IMR-90 (cell line): ENCODE results near the gene ISOC1. TPM values are rescaled to one million over a fixed set of nuclear protein-coding genes. Genes with fewer than 3 reads are reported as not detected.

Source experiments
- ATAC-seq: fragments of 200-7000 bp; cut with Tn5 transposase; 2 replicates; pipeline ENCODE4 v1.9.1; 2020; ENCODE audit warnings: low read depth, mild to moderate bottlenecking, moderate library complexity
- BruUV-seq: library from RNA; stranded (reverse); fragments of 400-500 nt; replicated peaks from 2 replicates; lab custom pipeline; 2021; lab: Mats Ljungman, UMichigan
- CTCF ChIA-PET: fragments of 300-600 bp; formaldehyde crosslinking; extraction: SDS; loops from one replicate; lab custom pipeline; 2021; ENCODE audit warnings: antibody characterized with exemption; lab: Yijun Ruan, JAX
- POLR2A ChIA-PET: fragments of 300-600 bp; sonication (Branson Sonifier 250); formaldehyde crosslinking; loops from one replicate; lab custom pipeline; 2022; ENCODE audit warnings: antibody characterized with exemption; ENCODE audit not compliant: unreplicated experiment; lab: Charles Lee
- DNase-seq: peaks from one replicate; pipeline ENCODE4 v3.0.0; 2013
- H2AFZ ChIP-seq: replicated peaks from 2 replicates; pipeline ENCODE3; 2013; ENCODE audit warnings: low read length, mild to moderate bottlenecking; ENCODE audit not compliant: poor library complexity
- H2AK5ac ChIP-seq: 2 replicates; pipeline ENCODE4 v1.6.1; 2013; ENCODE audit warnings: low read depth, low read length, inconsistent platforms
- H2AK9ac ChIP-seq: replicated peaks from 2 replicates; pipeline ENCODE3; 2013; ENCODE audit warnings: mild to moderate bottlenecking, low read depth, low read length, moderate library complexity; ENCODE audit not compliant: poor library complexity
- H2BK120ac ChIP-seq: 2 replicates; pipeline ENCODE4 v1.6.1; 2013; ENCODE audit warnings: low read depth, low read length, inconsistent platforms
- H2BK15ac ChIP-seq: 3 replicates; pipeline ENCODE4 v1.6.1; 2013; ENCODE audit warnings: low read depth, low read length, inconsistent platforms
- H2BK20ac ChIP-seq: 2 replicates; pipeline ENCODE4 v1.6.1; 2013; ENCODE audit warnings: low read depth, mild to moderate bottlenecking, inconsistent platforms, low read length, moderate library complexity
- H2BK5ac ChIP-seq: 2 replicates; pipeline ENCODE4 v1.6.1; 2013; ENCODE audit warnings: mild to moderate bottlenecking, low read depth, low read length, inconsistent platforms; ENCODE audit not compliant: poor library complexity, severe bottlenecking
- H3K14ac ChIP-seq: replicated peaks from 2 replicates; pipeline ENCODE4 v1.6.1; 2013; ENCODE audit warnings: low read depth, low read length, inconsistent platforms
- H3K18ac ChIP-seq: 2 replicates; pipeline ENCODE4 v1.6.1; 2013; ENCODE audit warnings: low read depth, low read length, control low read depth
- H3K23ac ChIP-seq: 2 replicates; pipeline ENCODE4 v1.6.1; 2013; ENCODE audit warnings: low read depth, low read length, inconsistent platforms
- H3K27ac ChIP-seq: 2 replicates; pipeline ENCODE4 v1.5.1; 2013; ENCODE audit warnings: mild to moderate bottlenecking, control low read depth, low read length; ENCODE audit not compliant: insufficient read depth
- H3K27me3 ChIP-seq: 2 replicates; pipeline ENCODE4 v1.6.1; 2013; ENCODE audit warnings: low read length; ENCODE audit not compliant: control insufficient read depth, insufficient read depth
- H3K36me3 ChIP-seq: 2 replicates; pipeline ENCODE4 v1.6.1; 2013; ENCODE audit warnings: low read length, mixed read lengths; ENCODE audit not compliant: control insufficient read depth, insufficient read depth
- H3K4ac ChIP-seq: 2 replicates; pipeline ENCODE4 v1.6.1; 2013; ENCODE audit warnings: low read depth, low read length, inconsistent platforms
- H3K4me1 ChIP-seq: 2 replicates; pipeline ENCODE4 v1.6.1; 2013; ENCODE audit warnings: low read length, mixed read lengths; ENCODE audit not compliant: control insufficient read depth, insufficient read depth
- H3K4me2 ChIP-seq: 2 replicates; pipeline ENCODE4 v1.6.1; 2013; ENCODE audit warnings: low read depth, mild to moderate bottlenecking, control low read depth, low read length, moderate library complexity
- H3K4me3 ChIP-seq: 2 replicates; pipeline ENCODE4 v1.5.1; 2013; ENCODE audit warnings: low read depth, mild to moderate bottlenecking, control low read depth, low read length, moderate library complexity; ENCODE audit not compliant: insufficient read depth
- H3K56ac ChIP-seq: 2 replicates; pipeline ENCODE4 v1.6.1; 2013; ENCODE audit warnings: low read length, inconsistent platforms; ENCODE audit not compliant: insufficient read depth; ENCODE audit errors: extremely low read depth
- H3K79me1 ChIP-seq, 2 experiments: 2 replicates each; pipeline ENCODE4 v1.6.1; 2013; ENCODE audit warnings: low read length in 2 of 2, inconsistent platforms in 1 of 2, low read depth in 1 of 2
- H3K9ac ChIP-seq: 2 replicates; pipeline ENCODE4 v1.6.1; 2013; ENCODE audit warnings: low read depth, low read length, control low read depth
- H3K9me1 ChIP-seq: 2 replicates; pipeline ENCODE4 v1.6.1; 2013; ENCODE audit warnings: low read length, inconsistent platforms; ENCODE audit not compliant: insufficient read depth
- H3K9me3 ChIP-seq: 2 replicates; pipeline ENCODE4 v1.6.1; 2013; ENCODE audit warnings: low read length; ENCODE audit not compliant: control insufficient read depth, insufficient read depth
- H4K20me1 ChIP-seq: 2 replicates; pipeline ENCODE4 v1.6.1; 2013; ENCODE audit warnings: low read length, inconsistent platforms; ENCODE audit not compliant: insufficient read depth
- H4K5ac ChIP-seq: 2 replicates; pipeline ENCODE4 v1.6.1; 2013; ENCODE audit warnings: mild to moderate bottlenecking, low read depth, low read length, control low read depth
- H4K8ac ChIP-seq, 2 experiments: 2 replicates each; pipeline ENCODE4 v1.6.1; 2013; ENCODE audit warnings: low read depth in 2 of 2, low read length in 2 of 2, control low read depth in 1 of 2, inconsistent platforms in 1 of 2
- H4K91ac ChIP-seq: 2 replicates; pipeline ENCODE4 v1.6.1; 2013; ENCODE audit warnings: low read depth, low read length, inconsistent platforms; ENCODE audit not compliant: insufficient read depth
- BHLHE40 ChIP-seq: fragments of 150-350 bp; IDR thresholded peaks from 2 replicates; pipeline ENCODE4 v1.6.1; 2016; ENCODE audit warnings: mild to moderate bottlenecking, low read depth, low read length
- CEBPB ChIP-seq: IDR thresholded peaks from 2 replicates; pipeline ENCODE4 v1.6.1; 2012; ENCODE audit warnings: low read depth, low read length, improper control_type of control experiment
- MAFK ChIP-seq: IDR thresholded peaks from 2 replicates; pipeline ENCODE4 v1.6.1; 2012; ENCODE audit warnings: low read depth, low read length, improper control_type of control experiment
- MAZ ChIP-seq: IDR thresholded peaks from 2 replicates; pipeline ENCODE4 v1.6.1; 2012; ENCODE audit warnings: low read depth, mild to moderate bottlenecking, low read length, improper control_type of control experiment, moderate library complexity, borderline replicate concordance
- MXI1 ChIP-seq: IDR thresholded peaks from 2 replicates; pipeline ENCODE4 v1.6.1; 2012; ENCODE audit warnings: low read depth, mild to moderate bottlenecking, low read length, moderate library complexity, borderline replicate concordance
- NFE2L2 ChIP-seq: fragments of 150-350 bp; IDR thresholded peaks from 2 replicates; pipeline ENCODE4 v1.6.1; 2016; ENCODE audit warnings: low read depth, mild to moderate bottlenecking, low read length
- POLR2A ChIP-seq: IDR thresholded peaks from 2 replicates; pipeline ENCODE4 v1.6.1; 2012; ENCODE audit warnings: mild to moderate bottlenecking, low read depth, low read length
- RAD21 ChIP-seq: IDR thresholded peaks from 2 replicates; pipeline ENCODE4 v1.6.1; 2012; ENCODE audit warnings: low read length, improper control_type of control experiment
- SMC3 ChIP-seq: fragments of 150-350 bp; IDR thresholded peaks from 2 replicates; pipeline ENCODE4 v1.6.1; 2016; ENCODE audit warnings: low read depth, mild to moderate bottlenecking, antibody characterized with exemption, low read length, moderate library complexity
- WGBS, 2 experiments: methylation state at CpG; one replicate each; pipeline versions ENCODE4 v1.1.5 to v1.1.7; 2013; ENCODE audit warnings: missing lambda C conversion rate in 2 of 2; ENCODE audit not compliant: insufficient read length in 1 of 2; ENCODE audit errors: extremely low coverage in 2 of 2; 5-methylcytosine and 5-hydroxymethylcytosine counted together
- dilution Hi-C: fragments of 300-500 bp; cut with HindIII; formaldehyde crosslinking; loops from one replicate; pipeline ENCODE4 v1.14.3; 2018; ENCODE audit warnings: low sequenced_read_pairs; ENCODE audit not compliant: unreplicated experiment
- in situ Hi-C: fragments of 300-500 bp; cut with MboI; formaldehyde crosslinking; loops from 3 replicates; pipeline ENCODE4 v1.14.3; 2019; ENCODE audit warnings: low sequenced_read_pairs, inconsistent platforms, mixed read lengths
- intact Hi-C: fragments of 100-400 bp; cut with micrococcal nuclease; formaldehyde crosslinking; loops from 2 replicates; pipeline ENCODE4 v1.10.0; 2022
- polyA plus RNA-seq, 3 experiments: library from polyadenylated mRNA; depleted of rRNA; stranded (reverse); fragments of >200 nt; gene quantifications; 2 replicates each; pipeline ENCODE4 v1.2.3, GENCODE V29; 2012; ENCODE audit warnings: low replicate concordance in 1 of 3
- total RNA-seq: library from RNA; depleted of rRNA; stranded (reverse); fragments of >200 nt; gene quantifications from 2 replicates; pipeline ENCODE4 v1.2.3, GENCODE V29; 2012
- TF ChIP-seq, protein P1 (sequence below): conservative IDR thresholded peaks from 2 replicates; pipeline ENCODE4 v1.5.1; 2012; ENCODE audit warnings: mild to moderate bottlenecking, low read depth, low read length, improper control_type of control experiment
- TF ChIP-seq, protein P2 (sequence below): fragments of 150-350 bp; IDR thresholded peaks from 2 replicates; pipeline ENCODE4 v1.6.1; 2017; ENCODE audit warnings: mild to moderate bottlenecking, antibody characterized with exemption, low read length, low read depth

Gene ISOC1
- total and polyA plus RNA-seq, 2 of the 4 experiments (the other 2 are of a cell fraction): 10.8 to 11.6 TPM

DNA sequence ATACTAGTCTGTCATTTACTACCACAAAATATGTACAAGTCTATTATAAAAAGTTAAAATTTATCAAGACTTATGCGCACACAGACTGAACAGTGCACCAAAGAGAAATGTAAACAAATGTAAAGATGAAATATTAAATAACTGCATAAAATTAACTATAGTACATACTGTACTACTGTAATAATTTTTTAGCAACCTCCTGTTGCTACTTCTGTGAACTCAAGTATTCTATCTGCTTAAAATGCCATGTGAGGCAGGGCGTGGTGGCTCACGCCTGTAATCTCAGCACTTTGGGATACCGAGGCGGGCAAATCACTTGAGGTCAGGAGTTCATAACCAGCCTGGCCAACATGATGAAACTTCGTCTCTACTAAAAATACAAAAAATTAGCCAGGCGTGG lies 13.8 kb upstream of the ISOC1 start:
- no peak overlapping the region for H3K4me2 ChIP-seq
- H3K14ac ChIP-seq: no peak overlapping the region
- intact Hi-C loops: no loop called here
- no peak overlapping the region for H4K5ac ChIP-seq
- in situ Hi-C loops: no loop called here
- no peak overlapping the region for H4K91ac ChIP-seq
- no peak overlapping the region for H3K4ac ChIP-seq
- H2BK15ac ChIP-seq: no peak overlapping the region
- H3K18ac ChIP-seq: no peak overlapping the region
- ChIA-PET POLR2A (no interaction called here), CTCF (no interaction called here)
- H3K23ac ChIP-seq: no peak overlapping the region
- no peak overlapping the region for H2AK5ac ChIP-seq
- H2AFZ ChIP-seq: no peak overlapping the region
- no peak overlapping the region for H3K56ac ChIP-seq
- H2BK5ac ChIP-seq: no peak overlapping the region
- H2BK120ac ChIP-seq: no peak overlapping the region
- WGBS, 2 experiments: no CpG with 5 or more reads among the region's 7 CpGs
- H3K9me1 ChIP-seq: no peaks in the 10 kb centered on the region
- H4K20me1 ChIP-seq: no peaks in the 10 kb centered on the region
- H3K36me3 ChIP-seq: no peaks in the 10 kb centered on the region
- H3K79me1 ChIP-seq: no peaks in the 10 kb centered on the region
- DNase-seq (no peak), ATAC-seq (no peak)
- no peak overlapping the region for H2AK9ac ChIP-seq
- H4K8ac ChIP-seq: no peak overlapping the region
- no peaks in the 10 kb centered on the region for H3K9me3 ChIP-seq
- H3K27me3 ChIP-seq: no peaks in the 10 kb centered on the region
- TF ChIP-seq BHLHE40 (no peak), MAFK (no peak), SMC3 (no peak), RAD21 (no peak), POLR2A (no peak), CEBPB (no peak), NFE2L2 (no peak), MAZ (no peak), MXI1 (no peak)
- TF ChIP-seq, protein P1, sequence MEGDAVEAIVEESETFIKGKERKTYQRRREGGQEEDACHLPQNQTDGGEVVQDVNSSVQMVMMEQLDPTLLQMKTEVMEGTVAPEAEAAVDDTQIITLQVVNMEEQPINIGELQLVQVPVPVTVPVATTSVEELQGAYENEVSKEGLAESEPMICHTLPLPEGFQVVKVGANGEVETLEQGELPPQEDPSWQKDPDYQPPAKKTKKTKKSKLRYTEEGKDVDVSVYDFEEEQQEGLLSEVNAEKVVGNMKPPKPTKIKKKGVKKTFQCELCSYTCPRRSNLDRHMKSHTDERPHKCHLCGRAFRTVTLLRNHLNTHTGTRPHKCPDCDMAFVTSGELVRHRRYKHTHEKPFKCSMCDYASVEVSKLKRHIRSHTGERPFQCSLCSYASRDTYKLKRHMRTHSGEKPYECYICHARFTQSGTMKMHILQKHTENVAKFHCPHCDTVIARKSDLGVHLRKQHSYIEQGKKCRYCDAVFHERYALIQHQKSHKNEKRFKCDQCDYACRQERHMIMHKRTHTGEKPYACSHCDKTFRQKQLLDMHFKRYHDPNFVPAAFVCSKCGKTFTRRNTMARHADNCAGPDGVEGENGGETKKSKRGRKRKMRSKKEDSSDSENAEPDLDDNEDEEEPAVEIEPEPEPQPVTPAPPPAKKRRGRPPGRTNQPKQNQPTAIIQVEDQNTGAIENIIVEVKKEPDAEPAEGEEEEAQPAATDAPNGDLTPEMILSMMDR: no peak
- TF ChIP-seq, protein P2, sequence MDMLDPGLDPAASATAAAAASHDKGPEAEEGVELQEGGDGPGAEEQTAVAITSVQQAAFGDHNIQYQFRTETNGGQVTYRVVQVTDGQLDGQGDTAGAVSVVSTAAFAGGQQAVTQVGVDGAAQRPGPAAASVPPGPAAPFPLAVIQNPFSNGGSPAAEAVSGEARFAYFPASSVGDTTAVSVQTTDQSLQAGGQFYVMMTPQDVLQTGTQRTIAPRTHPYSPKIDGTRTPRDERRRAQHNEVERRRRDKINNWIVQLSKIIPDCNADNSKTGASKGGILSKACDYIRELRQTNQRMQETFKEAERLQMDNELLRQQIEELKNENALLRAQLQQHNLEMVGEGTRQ: no peak
- H3K27ac ChIP-seq: no peak overlapping the region
- H2BK20ac ChIP-seq: no peak overlapping the region
- no peaks in the 10 kb centered on the region for H3K4me1 ChIP-seq
- no TSS peak for BruUV-seq
- no peak overlapping the region for H3K9ac ChIP-seq
- H3K4me3 ChIP-seq: no peak overlapping the region
- dilution Hi-C loops: no loop called here
